SHP77 treated with DMSO at 0.1 percent for 48 hours (cell line): ENCODE results near the gene LCN1.

Source experiments
- DNase-seq: peaks from one replicate; lab custom pipeline; 2025; lab: John Stamatoyannopoulos, UW

LCN1 gene

DNA sequence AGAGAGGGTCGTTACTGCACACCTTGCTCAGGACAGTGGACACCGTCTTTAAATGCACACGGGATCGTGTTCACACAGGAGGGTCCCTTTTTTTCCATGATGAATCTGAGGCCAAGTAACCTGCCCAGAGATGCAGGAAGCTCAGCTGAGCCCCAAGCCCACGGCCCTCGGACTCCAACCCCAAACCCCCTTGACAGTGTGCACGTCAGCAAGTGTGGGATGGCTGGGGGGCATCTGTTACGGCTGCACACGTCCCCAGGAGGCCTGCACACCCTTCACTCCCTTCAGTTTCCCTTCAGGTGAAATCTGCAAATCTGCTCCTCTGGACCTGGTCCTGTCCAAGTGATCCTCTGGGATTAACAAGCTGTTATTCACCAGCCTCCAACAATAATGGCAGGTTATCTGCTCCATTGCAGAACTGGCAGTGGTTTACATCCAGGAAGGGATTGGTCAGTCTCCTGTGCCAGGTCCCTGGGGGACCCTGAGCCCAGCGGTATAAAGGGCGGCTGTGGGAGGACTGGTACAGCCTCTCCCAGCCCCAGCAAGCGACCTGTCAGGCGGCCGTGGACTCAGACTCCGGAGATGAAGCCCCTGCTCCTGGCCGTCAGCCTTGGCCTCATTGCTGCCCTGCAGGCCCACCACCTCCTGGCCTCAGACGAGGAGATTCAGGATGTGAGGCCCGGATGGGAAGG is at the start of gene LCN1:
Gene LCN1 (plus strand): TSS at position 525 of the 692 bp plus-strand sequence. CDS start 58 bp downstream, at position 583.
- DNase-seq = no peak

DNA sequence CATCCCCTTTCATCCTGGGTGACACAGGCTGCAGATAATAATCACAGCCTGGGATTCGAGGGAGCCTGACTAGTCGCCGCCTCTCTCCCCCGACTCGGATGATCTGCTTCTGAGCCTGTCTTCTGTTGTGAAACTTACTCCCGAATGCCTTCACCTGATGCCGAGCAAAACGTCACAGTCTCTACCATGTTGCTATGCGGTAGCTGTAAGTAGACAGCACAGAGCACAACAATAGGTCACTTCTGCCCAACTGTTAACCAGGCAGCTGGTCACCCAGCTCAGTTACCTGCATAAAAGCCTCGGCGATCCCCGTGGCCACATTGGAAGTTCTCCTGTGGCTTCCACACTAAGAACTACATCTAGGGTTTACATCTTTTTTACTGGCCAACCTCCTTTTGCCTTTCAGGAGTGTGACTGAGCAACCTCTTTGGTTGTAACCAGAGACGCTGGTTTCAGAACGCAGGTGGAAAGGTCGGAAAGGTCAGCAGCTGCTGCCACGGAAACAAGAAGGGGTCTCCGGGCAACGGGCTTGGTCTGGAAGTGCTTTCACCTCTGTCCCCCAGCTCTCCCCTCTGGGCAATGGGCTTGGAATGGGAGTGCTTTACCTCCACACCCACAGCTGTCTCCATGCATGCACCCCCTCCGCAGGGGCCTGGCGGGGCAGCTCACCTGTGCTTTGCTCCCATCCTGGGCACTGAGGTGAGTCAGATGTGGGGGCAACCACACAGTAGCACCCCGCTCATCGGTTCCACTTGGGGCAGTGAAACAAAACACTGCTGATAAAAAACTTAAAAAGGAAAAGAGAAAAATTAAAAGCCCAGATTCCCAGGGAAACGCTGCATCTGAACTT is 49.2 kb upstream of the LCN1 start:
- DNase-seq = no peak

DNA sequence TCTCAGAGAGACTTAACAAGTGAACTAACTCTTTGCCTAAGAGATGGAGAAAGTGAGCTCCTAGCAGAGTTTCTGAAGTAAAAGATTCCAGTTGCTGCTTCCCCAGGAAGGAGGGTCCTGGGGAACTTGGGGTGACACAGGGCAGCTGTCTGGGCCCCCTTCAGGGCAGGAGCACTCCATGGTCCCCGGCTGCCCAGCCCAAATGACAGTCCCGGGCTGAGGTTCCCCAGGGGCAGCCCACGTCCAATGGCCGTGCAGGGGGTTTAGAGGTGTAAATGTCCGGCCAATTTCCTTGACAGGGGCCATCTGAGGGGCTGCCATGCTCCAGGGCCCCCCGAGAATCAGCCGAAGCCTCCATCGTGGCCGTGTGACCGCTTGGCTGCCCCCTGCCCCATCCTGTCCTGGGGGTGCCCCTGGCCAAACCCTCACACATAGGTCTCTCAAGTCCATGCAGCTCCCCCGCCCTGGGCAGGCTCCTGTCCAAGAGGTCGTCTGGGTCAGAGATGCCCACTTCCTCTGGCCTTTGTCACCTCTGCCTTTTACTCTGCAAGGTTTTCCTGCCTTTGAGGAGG is 47.2 kb upstream of the LCN1 start:
- no peak for DNase-seq

DNA sequence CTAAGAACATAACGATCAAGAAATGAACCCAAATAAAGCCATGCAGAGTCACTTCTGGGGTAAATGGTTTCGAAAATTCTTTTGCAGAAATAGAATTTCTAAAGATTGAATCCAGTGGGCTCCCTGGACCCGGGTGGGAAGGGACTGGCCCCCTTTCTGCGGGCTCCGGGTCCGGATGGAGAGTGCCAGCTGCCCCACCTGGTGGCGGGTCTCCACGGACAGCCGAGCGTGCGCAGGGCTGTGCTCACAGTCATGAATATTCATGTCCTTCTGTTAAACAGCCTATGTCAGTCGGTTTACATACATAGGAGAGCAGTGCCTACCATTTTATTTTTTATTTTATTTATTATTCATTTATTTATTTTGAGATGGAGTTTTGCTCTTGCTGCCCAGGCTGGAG is 46.3 kb upstream of the LCN1 start:
- DNase-seq = no peak

DNA sequence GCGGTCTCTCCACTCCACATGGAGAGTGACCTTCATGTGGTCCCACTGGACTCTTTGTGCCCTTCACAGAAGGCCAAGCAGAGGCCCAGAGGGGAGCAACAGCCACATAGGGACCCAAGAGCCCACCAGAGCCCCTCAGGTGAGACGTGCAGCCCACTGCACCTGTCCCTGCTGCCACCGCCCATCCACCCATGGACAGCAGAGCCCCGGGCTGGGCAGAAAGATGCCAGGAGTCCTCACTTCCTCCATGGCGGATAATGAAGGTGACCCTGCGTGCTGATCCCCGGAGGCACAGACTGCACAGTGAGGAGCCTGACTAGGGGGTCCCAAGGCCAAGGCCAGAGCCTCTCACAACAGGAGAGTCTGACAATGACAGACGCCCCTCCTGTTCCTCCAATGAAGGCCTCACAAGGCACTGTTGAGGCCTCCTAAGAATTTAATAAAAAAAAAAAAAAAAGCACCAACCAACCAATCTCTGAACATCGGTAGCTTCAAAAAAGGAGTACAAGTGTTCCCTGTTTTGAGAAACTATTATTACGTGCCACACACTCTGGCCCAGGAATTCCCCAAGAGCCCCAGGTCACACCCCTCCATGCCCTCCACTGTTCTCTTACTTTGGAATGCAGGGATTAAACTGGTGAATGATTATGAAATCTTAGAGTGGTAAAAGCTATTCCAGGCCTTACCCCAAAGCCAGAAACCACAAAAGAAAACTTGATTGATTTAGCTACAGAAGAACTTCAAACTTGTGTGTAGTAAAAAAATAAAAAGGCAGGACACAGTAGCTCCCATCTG is 44.5 kb upstream of the LCN1 start:
- DNase-seq = no peak

DNA sequence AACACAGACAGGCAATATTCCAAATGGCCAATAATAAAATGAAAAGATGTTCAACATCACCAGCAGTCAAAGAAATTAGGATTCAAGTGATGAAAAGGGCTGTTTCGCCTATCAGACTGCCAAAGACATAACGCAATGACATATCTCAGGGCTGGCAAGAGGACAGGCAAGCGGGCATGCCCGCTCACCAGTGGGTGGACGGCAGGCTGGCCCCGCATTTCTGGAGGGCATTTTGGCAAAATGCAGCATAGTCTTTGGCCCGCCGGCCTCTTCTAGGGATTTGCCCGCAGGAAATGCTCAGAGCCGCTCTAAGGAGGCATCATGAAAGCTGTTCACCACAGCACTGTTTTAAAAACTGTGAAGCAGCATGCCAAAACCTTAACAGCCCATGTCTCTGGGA is 43.0 kb upstream of the LCN1 start:
- no peak for DNase-seq

DNA sequence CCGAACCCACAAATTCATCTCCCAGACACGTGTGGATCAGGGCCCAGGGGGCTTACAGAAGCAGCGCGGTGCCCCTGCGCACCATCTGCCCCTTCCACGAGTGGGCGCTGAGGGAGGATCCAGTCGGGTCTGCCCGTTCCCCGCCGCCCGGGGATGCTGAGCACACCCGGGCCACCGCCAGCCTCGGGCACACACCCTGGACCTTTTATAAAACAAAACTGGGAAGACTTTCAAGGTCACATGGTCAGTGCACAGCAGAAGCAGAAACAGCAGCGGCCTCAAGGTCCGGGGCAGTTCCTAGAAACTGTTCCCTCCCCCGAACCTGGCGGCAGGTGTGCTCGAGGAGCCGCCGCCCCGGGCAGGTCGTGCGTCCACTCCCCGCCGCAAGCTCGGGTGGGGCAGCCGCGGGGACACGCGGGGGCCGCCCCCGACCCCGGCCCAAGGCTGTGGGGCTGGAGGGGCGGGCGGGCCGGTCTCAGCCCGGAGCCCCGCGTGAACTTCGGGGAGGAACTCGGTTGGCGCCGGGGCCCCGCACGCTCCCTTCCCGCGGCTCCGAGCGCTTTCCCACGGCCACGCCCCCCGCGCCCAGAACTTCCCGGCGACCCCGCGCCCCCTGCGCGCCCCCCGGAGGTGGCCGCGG is 42.3 kb upstream of the LCN1 start:
- no peak for DNase-seq

DNA sequence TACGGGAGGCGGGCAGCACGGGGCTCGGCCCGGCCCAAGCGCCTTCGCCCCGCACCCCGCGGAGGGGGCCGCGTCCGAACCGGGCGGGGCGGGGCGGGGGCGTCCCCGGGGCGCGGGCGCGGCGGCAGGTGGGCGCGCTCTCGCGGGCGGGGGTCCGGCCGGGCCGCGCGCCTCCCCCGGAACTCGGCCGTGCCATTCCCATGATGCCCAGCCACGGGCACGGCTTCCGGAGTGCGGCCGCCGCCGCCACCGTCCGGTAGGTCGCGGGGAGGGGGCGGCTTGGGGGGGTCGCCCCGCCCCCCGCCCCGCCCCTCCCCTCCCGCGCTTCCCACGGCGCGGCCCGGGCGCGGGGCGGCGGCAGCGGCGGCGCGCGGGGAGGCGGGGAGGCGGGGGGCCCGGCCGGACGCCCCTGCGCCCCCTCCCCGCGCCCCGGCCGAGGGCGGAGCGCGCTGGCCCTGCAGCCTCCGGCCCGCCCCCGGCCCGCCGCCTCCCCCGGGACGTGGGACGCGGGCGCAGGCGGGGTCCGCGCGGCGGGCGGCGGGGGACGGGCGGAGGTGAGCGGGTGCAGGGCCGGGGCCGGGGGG is 41.7 kb upstream of the LCN1 start, which contains the start of gene PPP1R26:
Gene PPP1R26 (plus strand): TSS at position 314 of the 584 bp plus-strand sequence. CDS start 4,729 bp downstream, outside the sequence.
- DNase-seq = no peak

DNA sequence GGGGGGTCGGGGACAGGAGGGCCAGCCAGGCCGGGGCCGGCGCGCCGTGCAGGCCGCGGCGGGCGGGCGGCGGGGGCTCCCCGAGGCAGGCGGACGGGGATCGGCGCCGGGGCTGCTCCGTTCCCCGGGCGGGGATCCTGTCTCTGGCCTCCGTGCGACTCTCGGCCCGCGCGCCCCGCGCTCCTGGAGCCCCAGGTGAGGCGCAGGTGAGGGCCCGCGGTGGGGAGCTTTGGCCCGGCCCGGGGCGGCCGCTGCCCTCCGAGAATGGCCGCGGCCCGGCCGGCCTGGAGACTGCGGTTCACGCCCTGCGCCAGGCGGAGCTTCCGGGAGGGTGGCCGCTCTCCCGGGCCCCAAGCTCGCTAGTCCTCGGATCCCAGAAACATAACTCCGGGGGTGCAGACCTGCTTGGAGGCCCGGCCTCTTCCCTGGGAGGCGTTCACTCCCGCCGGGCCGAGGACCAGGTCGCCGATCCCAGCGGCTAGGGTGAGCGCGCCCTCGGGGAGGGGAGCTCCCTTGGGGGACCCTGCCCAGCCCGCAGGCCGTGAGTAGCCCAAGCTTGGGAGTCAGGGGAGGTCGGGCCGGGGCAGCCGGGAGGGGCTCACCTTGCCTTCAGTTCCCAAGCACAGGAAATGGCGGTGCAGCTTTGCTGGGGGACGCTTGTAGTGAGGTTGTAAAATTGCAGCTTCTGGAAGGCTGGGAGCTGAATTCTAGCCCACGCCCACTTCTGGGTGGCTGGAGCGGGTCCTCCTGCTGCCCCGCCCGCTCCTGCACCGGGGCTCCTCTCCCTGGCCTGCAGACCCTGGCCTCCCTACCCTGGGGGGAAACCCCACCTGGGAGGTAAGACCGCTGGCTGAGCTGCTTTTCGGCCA is 40.9 kb upstream of the LCN1 start:
- no peak for DNase-seq

DNA sequence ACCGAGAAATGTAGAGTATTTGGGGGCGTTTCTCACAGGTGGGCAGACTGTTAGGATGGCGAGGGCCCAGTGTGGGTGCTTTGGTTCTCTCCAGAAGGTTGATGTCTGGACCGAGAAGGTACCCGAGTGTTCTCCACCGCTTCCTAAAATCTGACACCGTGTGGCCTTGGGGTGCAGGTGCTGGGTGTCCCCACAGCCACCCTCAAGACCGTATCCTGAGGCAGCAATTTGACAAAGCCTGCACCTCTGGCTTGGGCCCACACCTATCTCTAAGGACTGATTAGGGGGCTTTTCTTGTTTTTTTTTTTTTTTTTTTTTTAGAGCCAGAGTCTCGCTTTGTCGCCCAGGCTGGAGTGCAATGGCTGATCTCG is 40.3 kb upstream of the LCN1 start:
- DNase-seq = no peak

DNA sequence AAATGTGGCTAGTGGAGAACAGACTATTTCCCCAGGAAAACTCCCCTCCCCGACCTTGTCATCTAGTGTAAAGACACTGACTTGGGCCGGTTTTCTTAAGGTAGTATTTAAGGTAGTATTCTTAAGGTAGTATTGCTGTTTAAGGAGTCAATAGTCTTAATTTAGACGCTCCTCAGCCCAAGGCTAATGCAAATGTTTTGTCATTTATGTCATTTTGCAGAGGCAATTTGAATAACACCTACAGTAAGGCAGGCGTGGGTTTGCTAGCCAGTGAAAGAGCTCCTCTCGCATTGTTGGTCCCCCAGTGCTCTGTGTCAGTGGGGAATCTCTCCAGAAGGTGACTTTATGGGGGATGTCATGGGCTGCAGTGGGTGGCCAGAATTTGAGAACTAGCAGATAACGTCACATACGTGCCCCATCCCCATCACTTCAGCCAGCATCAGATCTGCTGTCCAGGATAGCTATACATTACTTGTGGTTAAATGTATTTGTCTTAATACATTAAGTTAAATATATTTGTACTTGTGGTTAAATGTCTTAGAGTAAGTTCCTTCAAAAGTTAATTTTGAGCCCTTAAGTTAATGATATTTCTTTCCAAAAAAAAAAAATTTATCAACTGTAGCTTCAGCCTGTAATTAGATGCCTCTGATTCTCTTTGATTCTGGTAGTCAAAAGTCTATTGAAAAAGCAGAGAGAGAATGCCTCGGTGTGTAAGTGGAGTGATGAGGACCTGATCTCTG is 39.1 kb upstream of the LCN1 start:
- no peak for DNase-seq

DNA sequence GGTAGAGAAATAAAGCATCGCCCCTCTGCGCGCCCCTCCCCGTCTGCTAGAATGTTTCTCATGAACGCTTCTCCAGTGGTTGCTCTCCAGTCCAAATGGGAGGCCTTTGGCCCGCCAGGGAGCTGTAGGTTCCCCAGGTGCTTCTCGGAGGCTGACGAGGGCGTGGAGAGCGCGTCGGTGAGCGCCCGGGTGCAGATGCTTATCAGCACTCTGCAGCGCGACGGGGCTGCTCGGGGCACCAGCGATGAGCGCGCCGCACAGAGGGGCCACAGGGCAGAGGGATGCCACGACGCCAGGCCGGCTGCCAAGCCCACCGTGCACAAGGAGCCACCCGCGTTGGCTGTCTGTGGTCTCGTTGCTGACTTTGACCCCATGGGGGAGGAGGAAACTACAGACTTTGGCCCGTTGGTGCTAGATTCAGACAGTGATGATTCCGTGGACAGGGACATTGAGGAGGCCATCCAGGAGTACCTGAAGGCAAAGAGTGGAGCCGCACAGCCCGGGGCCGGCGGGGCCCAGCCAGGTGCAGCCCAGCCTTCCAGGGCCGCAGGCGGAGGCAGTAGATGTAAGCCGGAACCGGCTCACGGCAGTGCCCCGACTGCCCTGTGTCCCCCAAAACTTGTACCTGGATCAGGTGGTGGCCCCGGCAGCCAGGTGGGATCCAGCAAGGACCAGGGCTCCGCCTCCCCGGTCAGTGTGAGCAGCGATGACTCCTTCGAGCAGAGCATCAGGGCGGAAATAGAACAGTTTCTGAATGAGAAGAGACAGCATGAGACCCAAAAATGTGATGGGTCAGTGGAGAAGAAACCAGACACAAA is 36.6 kb upstream of the LCN1 start:
- no peak for DNase-seq

DNA sequence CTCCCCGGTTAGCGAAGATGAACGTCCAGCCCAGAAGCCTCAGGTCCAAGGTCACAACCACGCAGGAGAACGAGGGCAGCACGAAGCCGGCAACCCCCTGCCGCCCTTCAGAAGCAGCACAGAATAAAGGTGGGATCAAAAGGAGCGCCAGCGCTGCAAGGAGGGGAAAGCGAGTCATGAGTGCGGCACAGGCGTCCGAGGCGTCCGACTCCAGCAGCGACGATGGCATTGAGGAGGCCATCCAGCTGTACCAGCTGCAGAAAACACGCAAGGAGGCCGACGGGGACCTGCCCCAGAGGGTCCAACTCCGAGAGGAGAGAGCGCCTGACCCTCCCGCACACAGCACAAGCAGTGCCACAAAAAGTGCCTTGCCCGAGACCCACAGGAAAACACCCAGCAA is 35.9 kb upstream of the LCN1 start:
- no peak for DNase-seq

DNA sequence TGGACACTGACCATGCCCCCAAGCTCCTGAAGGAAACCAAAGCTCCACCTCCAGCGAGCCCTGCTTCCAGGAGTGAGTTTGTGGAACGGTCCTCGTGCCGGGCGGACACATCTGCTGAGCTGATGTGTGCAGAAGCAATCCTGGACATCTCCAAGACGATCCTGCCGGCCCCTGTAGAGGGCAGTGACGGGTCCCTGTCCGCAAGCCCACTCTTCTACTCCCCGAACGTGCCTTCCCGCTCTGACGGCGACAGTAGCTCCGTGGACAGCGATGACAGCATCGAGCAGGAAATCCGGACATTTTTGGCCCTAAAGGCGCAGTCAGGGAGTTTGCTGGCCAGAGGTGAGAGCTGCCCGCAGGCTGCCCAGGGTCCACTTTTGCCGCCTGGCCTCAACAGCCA is 35.4 kb upstream of the LCN1 start:
- no peak for DNase-seq

DNA sequence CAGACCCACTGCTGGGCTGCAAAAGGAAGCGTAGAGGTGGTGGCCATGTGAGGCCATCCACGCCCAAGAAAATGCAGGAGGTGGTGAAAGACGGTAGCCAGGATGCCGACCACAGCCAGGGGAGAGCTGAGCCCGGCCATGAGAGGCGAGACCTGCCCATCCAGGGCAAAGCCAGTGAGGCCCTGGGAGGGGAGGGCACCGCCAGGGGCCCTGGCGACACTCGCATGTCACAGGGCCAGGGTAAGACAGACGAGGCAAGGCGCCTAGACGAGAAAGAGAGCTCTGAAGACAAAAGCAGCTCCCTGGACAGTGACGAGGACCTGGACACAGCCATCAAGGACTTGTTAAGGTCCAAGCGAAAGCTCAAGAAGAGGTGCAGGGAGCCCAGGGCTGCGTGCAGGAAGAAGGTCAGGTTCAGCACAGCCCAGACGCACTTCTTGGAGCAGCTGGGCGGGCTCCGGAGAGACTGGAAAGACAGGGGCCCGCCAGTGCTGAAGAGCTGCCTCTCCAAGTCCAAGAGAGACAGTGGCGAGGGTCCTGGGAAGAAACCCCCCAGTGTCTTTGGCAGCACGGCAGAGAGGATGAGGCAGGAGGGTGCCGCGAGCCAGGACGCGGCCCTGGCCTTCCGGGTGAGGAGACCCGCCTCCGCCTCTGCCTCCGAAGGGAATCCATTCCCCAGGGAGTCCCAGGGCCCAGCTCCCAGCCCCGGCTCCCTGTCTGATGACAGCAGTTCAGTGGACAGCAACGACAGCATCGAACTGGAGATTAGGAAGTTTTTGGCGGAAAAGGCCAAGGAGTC is 34.8 kb upstream of the LCN1 start:
- no peak for DNase-seq

DNA sequence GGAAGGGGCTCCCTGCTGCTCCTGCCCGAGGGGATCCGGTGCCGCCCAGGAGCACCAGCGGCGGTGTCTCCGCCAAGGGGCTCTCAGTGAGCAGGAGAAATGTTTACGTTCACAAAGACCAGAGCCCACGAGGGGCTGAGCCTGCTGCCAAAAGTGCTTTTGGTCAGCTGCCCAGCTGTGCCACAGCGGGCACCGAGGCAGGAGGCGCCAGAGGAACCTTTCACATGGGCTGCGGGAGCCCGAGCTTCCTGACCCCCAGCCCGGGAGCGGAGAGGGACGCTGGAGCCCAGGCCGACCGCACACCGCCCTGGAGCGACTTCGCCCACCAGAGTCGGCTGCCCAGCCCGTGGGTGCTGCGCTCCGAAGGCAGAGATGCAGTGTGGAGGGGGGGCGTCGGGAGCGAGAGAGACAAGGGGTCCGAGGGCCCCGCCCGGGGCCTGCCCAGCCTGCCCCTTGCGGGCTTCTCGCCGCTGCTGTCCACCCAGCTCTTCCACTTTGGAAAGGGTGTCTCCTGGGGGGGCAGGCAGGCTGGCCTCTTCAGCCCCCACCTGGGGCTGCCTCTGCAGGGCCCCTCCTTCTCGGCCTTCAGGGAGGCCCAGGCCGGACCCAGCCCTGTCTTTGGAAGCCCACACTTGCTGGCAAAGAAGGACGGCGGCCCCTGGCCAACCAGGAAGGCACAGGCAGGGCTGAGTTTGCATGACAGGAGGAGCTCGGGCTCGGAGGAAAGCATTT is 33.8 kb upstream of the LCN1 start:
- DNase-seq = no peak

DNA sequence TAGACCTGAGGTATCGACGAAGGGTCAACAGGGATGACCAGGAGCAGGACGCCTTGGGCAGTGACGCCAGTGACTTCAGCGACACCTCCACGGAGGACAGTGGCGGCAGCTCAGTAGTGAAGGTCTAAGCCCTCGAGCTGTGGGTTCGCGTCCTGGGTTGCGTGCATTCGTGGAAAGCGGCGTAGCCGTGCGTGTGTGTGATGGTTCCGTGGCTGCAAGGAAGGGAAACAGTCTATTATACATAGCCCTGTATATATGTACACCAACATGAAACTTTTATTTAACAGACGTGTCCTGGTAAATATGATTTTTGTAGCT is 33.3 kb upstream of the LCN1 start:
- no peak for DNase-seq
